HG02623 (cell line): Measurements from ENCODE around the gene GUCA1A.

Experiments
- ATAC-seq: cut with Tn5 transposase; IDR thresholded peaks from one replicate; pipeline ENCODE4 v1.9.1; 2021; ENCODE audit warnings: moderate library complexity; ENCODE audit not compliant: unreplicated experiment

Gene GUCA1A

GRCh38 chr6:42173101-42173500 is at the start of gene GUCA1A:
Gene GUCA1A (plus strand): TSS chr6:42173364. CDS start chr6:42173614, 250 bp downstream.
- ATAC-seq = no peak

- ATAC-seq = no peak
Observed at GRCh38 chr6:42123379-42124103, 49.6 kb upstream of the GUCA1A start.

GRCh38 chr6:42124223-42124836 is 48.8 kb upstream of the GUCA1A start:
- ATAC-seq = no peak

- ATAC-seq = no peak
Observed at GRCh38 chr6:42125231-42125630, 47.9 kb upstream of the GUCA1A start.

GRCh38 chr6:42125663-42126062 is 47.5 kb upstream of the GUCA1A start:
- no peak for ATAC-seq

- ATAC-seq = no peak
Observed at GRCh38 chr6:42128460-42129359, 44.5 kb upstream of the GUCA1A start.

- no peak for ATAC-seq
Observed at GRCh38 chr6:42129360-42129676, 43.8 kb upstream of the GUCA1A start.

- no peak for ATAC-seq
Observed at GRCh38 chr6:42131531-42131930, 41.6 kb upstream of the GUCA1A start.

GRCh38 chr6:42133926-42134325 is 39.2 kb upstream of the GUCA1A start:
- ATAC-seq = no peak

- ATAC-seq = no peak
Observed at GRCh38 chr6:42135161-42135560, 38.0 kb upstream of the GUCA1A start.

- no peak for ATAC-seq
Observed at GRCh38 chr6:42135722-42136121, 37.4 kb upstream of the GUCA1A start.

GRCh38 chr6:42136508-42137193 is 36.5 kb upstream of the GUCA1A start:
- ATAC-seq = no peak

- ATAC-seq = no peak
Observed at GRCh38 chr6:42137194-42137753, 35.9 kb upstream of the GUCA1A start.

GRCh38 chr6:42138190-42138589 is 35.0 kb upstream of the GUCA1A start:
- ATAC-seq = no peak

GRCh38 chr6:42138630-42139619 is 34.2 kb upstream of the GUCA1A start:
- ATAC-seq = no peak

GRCh38 chr6:42140032-42140431 is 33.1 kb upstream of the GUCA1A start:
- ATAC-seq = no peak

GRCh38 chr6:42140756-42141602 is 32.2 kb upstream of the GUCA1A start:
- no peak for ATAC-seq

- no peak for ATAC-seq
Observed at GRCh38 chr6:42141603-42142117, 31.5 kb upstream of the GUCA1A start.
